SK-N-SH (cell line): ENCODE measurements around the gene HDAC2. TPM values are rescaled to one million over a fixed set of nuclear protein-coding genes. Genes with fewer than 3 reads are reported as not detected.

Experiments
- CTCF ChIA-PET: fragments of 300-600, 350-600 bp; formaldehyde crosslinking; extraction: SDS; loops from one replicate; lab custom pipeline; 2021; lab: Yijun Ruan, JAX
- POLR2A ChIA-PET: fragments of 350-600 bp; sonication (Branson Sonifier 250); formaldehyde crosslinking; extraction: SDS; loops from one replicate; lab custom pipeline; 2020; ENCODE audit warnings: antibody characterized with exemption, inconsistent platforms; lab: Yijun Ruan, JAX
- DNase-seq: peaks from one replicate; pipeline ENCODE4 v3.0.0; 2012
- H2AFZ ChIP-seq: fragments of 200-600 bp; sonication (generic); 2 replicates; pipeline ENCODE4 v1.8.1; 2016; ENCODE audit warnings: antibody characterized with exemption, mild to moderate bottlenecking, low read depth
- H3F3A ChIP-seq: fragments of 200-600 bp; sonication (generic); replicated peaks from 2 replicates; pipeline ENCODE3; 2016; ENCODE audit warnings: antibody characterized with exemption, mild to moderate bottlenecking; ENCODE audit not compliant: insufficient read depth
- H3K27ac ChIP-seq, 2 experiments: fragments of 200-500 bp in 1 of 2; fragments of 200-600 bp in 1 of 2; sonication (Bioruptor generic) in 1 of 2; sonication (generic), shearing (Covaris generic) in 1 of 2; 2 replicates each; pipeline versions ENCODE4 v1.5.1 to v1.6.1; 2014 to 2016; ENCODE audit warnings: low read depth in 2 of 2, inconsistent platforms in 1 of 2, low read length in 1 of 2, mild to moderate bottlenecking in 1 of 2, mixed read lengths in 1 of 2
- H3K27me3 ChIP-seq: fragments of 200-600 bp; sonication (generic), shearing (Covaris generic); 2 replicates; pipeline ENCODE4 v1.6.1; 2016; ENCODE audit warnings: mixed run types; ENCODE audit not compliant: insufficient read depth
- H3K36me3 ChIP-seq, 2 experiments: fragments of 200-500 bp in 1 of 2; fragments of 200-600 bp in 1 of 2; sonication (Bioruptor generic) in 1 of 2; sonication (generic) in 1 of 2; replicated peaks in 1 of 2; 2 replicates each; pipeline versions ENCODE3 to v1.5.1; 2014 to 2016; ENCODE audit warnings: low read length in 1 of 2, mild to moderate bottlenecking in 1 of 2; ENCODE audit not compliant: insufficient read depth in 2 of 2, control insufficient read depth in 1 of 2
- H3K4me1 ChIP-seq, 2 experiments: fragments of 200-500 bp in 1 of 2; fragments of 200-600 bp in 1 of 2; sonication (Bioruptor generic) in 1 of 2; sonication (generic), shearing (Covaris generic) in 1 of 2; 2 replicates each; pipeline versions ENCODE4 v1.5.1 to v1.6.1; 2014 to 2016; ENCODE audit warnings: low read depth in 1 of 2, low read length in 1 of 2, mixed run types in 1 of 2; ENCODE audit not compliant: insufficient read depth in 2 of 2, control insufficient read depth in 1 of 2
- H3K4me2 ChIP-seq: fragments of 200-600 bp; sonication (generic), shearing (Covaris generic); 2 replicates; pipeline ENCODE4 v1.6.1; 2017; ENCODE audit warnings: mixed run types
- H3K4me3 ChIP-seq, 2 experiments: fragments of 200-500 bp in 1 of 2; fragments of 200-600 bp in 1 of 2; sonication (Bioruptor generic) in 1 of 2; sonication (generic), shearing (Covaris generic) in 1 of 2; 2 replicates each; pipeline versions ENCODE4 v1.5.1 to v1.8.1; 2014 to 2016; ENCODE audit warnings: low read depth in 2 of 2, inconsistent platforms in 1 of 2, low read length in 1 of 2, mild to moderate bottlenecking in 1 of 2, mixed read lengths in 1 of 2, moderate library complexity in 1 of 2
- H3K79me2 ChIP-seq: fragments of 200-600 bp; sonication (generic); 2 replicates; pipeline ENCODE4 v1.8.1; 2017; ENCODE audit warnings: mild to moderate bottlenecking; ENCODE audit not compliant: insufficient read depth
- H3K9ac ChIP-seq: fragments of 200-600 bp; sonication (generic); 2 replicates; pipeline ENCODE4 v1.6.1; 2017; ENCODE audit warnings: mixed run types
- H3K9me2 ChIP-seq: fragments of 200-600 bp; sonication (generic); 2 replicates; pipeline ENCODE4 v1.6.1; 2017; ENCODE audit warnings: mixed run types
- H3K9me3 ChIP-seq: fragments of 200-600 bp; sonication (generic); 2 replicates; pipeline ENCODE4 v1.6.1; 2017; ENCODE audit warnings: mixed run types, mild to moderate bottlenecking, moderate library complexity
- H4K20me1 ChIP-seq: fragments of 200-600 bp; sonication (generic); 2 replicates; pipeline ENCODE4 v1.6.1; 2017; ENCODE audit warnings: mild to moderate bottlenecking, mixed run types; ENCODE audit not compliant: insufficient read depth
- CHD2 ChIP-seq: fragments of 150-350 bp; IDR thresholded peaks from 2 replicates; pipeline ENCODE4 v1.6.1; 2018; ENCODE audit warnings: low read length; ENCODE audit not compliant: partially characterized antibody
- ELF1 ChIP-seq: IDR thresholded peaks from 2 replicates; pipeline ENCODE4 v1.4.0; 2012
- FOXJ3 ChIP-seq: sonication (generic); formaldehyde crosslinking; IDR thresholded peaks from 2 replicates; pipeline ENCODE4 v1.5.1; 2020; ENCODE audit warnings: mild to moderate bottlenecking, missing genetic modification reagents
- GABPA ChIP-seq: IDR thresholded peaks from 2 replicates; pipeline ENCODE4 v1.4.0; 2012; ENCODE audit warnings: low read depth, mild to moderate bottlenecking
- IRF3 ChIP-seq: fragments of 150-350 bp; IDR thresholded peaks from 2 replicates; pipeline ENCODE4 v1.6.1; 2016; ENCODE audit warnings: mild to moderate bottlenecking, low read depth, low read length
- MAX ChIP-seq: IDR thresholded peaks from 2 replicates; pipeline ENCODE4 v1.4.0; 2012; ENCODE audit warnings: low read depth
- MEF2A ChIP-seq: IDR thresholded peaks from 2 replicates; pipeline ENCODE4 v1.4.0; 2012; ENCODE audit warnings: low read depth, borderline replicate concordance
- MXI1 ChIP-seq: IDR thresholded peaks from 2 replicates; pipeline ENCODE4 v1.6.1; 2012; ENCODE audit warnings: mild to moderate bottlenecking, low read depth, low read length, improper control_type of control experiment
- NRF1 ChIP-seq: IDR thresholded peaks from 2 replicates; pipeline ENCODE4 v1.6.1; 2012; ENCODE audit warnings: low read depth, mild to moderate bottlenecking, low read length
- POLR2AphosphoS5 ChIP-seq: IDR thresholded peaks from 2 replicates; pipeline ENCODE4 v1.6.1; 2012; ENCODE audit warnings: low read depth, low read length
- RAD21 ChIP-seq: IDR thresholded peaks from 2 replicates; pipeline ENCODE4 v1.6.1; 2012; ENCODE audit warnings: mild to moderate bottlenecking, low read length
- REST ChIP-seq: IDR thresholded peaks from 2 replicates; pipeline ENCODE4 v1.6.1; 2012; ENCODE audit warnings: mild to moderate bottlenecking, low read depth, low read length, moderate library complexity
- RFX5 ChIP-seq: IDR thresholded peaks from 2 replicates; pipeline ENCODE4 v1.6.1; 2012; ENCODE audit warnings: mild to moderate bottlenecking, improper control_type of control experiment, low read length
- SMC3 ChIP-seq: IDR thresholded peaks from 2 replicates; pipeline ENCODE4 v1.6.1; 2012; ENCODE audit warnings: low read depth, low read length, improper control_type of control experiment
- TCF12 ChIP-seq: IDR thresholded peaks from 2 replicates; pipeline ENCODE4 v1.4.0; 2012
- TEAD4 ChIP-seq: IDR thresholded peaks from 2 replicates; pipeline ENCODE4 v1.4.0; 2012; ENCODE audit warnings: mild to moderate bottlenecking, borderline replicate concordance; ENCODE audit not compliant: insufficient read depth
- USF2 ChIP-seq: fragments of 150-350 bp; IDR thresholded peaks from 2 replicates; pipeline ENCODE4 v1.6.1; 2017; ENCODE audit warnings: antibody characterized with exemption, low read length, low read depth, borderline replicate concordance
- ZBTB33 ChIP-seq: IDR thresholded peaks from 2 replicates; pipeline ENCODE4 v1.4.0; 2012; ENCODE audit warnings: low read depth, borderline replicate concordance
- WGBS: methylation state at CpG from one replicate; pipeline ENCODE4 v1.1.6; 2017; ENCODE audit warnings: low lambda C conversion rate; 5-methylcytosine and 5-hydroxymethylcytosine counted together
- polyA plus RNA-seq, 3 experiments: library from polyadenylated mRNA; depleted of rRNA; stranded (reverse); fragments of >200 nt; gene quantifications; 2 replicates each; pipeline ENCODE4 v1.2.3, GENCODE V29; 2012

Gene HDAC2
- polyA plus RNA-seq, 1 of the 3 experiments (the other 2 are of a cell fraction) = 90.4 TPM

- no peaks in the 10 kb centered on the region for H3K9me2 ChIP-seq
- H2AFZ ChIP-seq = no peak overlapping the region
- H3K9me3 ChIP-seq = no peaks in the 10 kb centered on the region
- 33% methylated on average over 6 of the region's 6 CpGs for WGBS
- POLR2A ChIA-PET = no interaction called here
- no peak overlapping the region for H3K27ac ChIP-seq
- peak overlapping the region; percentile 89 to 97 for H3K4me3 ChIP-seq
- peaks cover 10% of the 10 kb centered on the region for H3F3A ChIP-seq
- H3K4me2 ChIP-seq = peak overlapping the region; percentile 92
- H3K27me3 ChIP-seq = no peaks in the 10 kb centered on the region
- peaks cover 0 to 7% of the 10 kb centered on the region in 2 experiments for H3K36me3 ChIP-seq
- peaks cover 65% of the 10 kb centered on the region for H4K20me1 ChIP-seq
- CTCF ChIA-PET = interaction anchor here (1.5 to 1.6 kb wide), 2 partner anchors 9 to 29 kb away, joined by 3 to 4 read pairs; no protein-coding TSS in a partner anchor
- peaks cover 0 to 14% of the 10 kb centered on the region in 2 experiments; a peak in 3 of 4 replicates for H3K4me1 ChIP-seq
- H3K9ac ChIP-seq = peak overlapping the region; percentile 96; the same call in 1 of the 2 replicates
- peaks cover 75% of the 10 kb centered on the region for H3K79me2 ChIP-seq
- no peak for DNase-seq
- TF ChIP-seq MEF2A = no peak
- no peak for TF ChIP-seq TEAD4
- TF ChIP-seq TCF12 = no peak
- no peak for TF ChIP-seq ZBTB33
- no peak for TF ChIP-seq POLR2AphosphoS5
- TF ChIP-seq CHD2 = no peak
- TF ChIP-seq REST = no peak
- no peak for TF ChIP-seq MXI1
- no peak for TF ChIP-seq NRF1
- no peak for TF ChIP-seq FOXJ3 (CRISPR knock-in tag)
- TF ChIP-seq RFX5 = no peak
- TF ChIP-seq ELF1 = no peak
- TF ChIP-seq MAX = no peak
- TF ChIP-seq IRF3 = no peak
- TF ChIP-seq RAD21 = no peak
- no peak for TF ChIP-seq USF2
- TF ChIP-seq SMC3 = no peak
- no peak for TF ChIP-seq GABPA
These were observed 2.5 kb downstream of the HDAC2 start for GRCh38 chr6:113968472-113968871.
